Duodenal mucosa (tissue), 2 donors: Measurements from ENCODE around the gene PTPRF.
"Not testable (repeated sequence)": the region's sequence is repeated elsewhere in the genome, so short reads cannot be mapped to it uniquely, and the experiment has no call there.

ENCODE experiments used
- H3K27ac ChIP-seq: one replicate; pipeline ENCODE4 v1.7.0; 2013; ENCODE audit warnings: low read depth, low read length
- H3K27me3 ChIP-seq, 2 donors: one replicate each; pipeline ENCODE4 v1.7.0; 2013; ENCODE audit warnings: low read length in 2 of 2, control low read depth in 1 of 2; ENCODE audit not compliant: insufficient read depth in 2 of 2, control insufficient read depth in 1 of 2
- H3K36me3 ChIP-seq, 2 donors: one replicate each; pipeline ENCODE4 v1.7.0; 2013; ENCODE audit warnings: low read length in 2 of 2, control low read depth in 1 of 2; ENCODE audit not compliant: insufficient read depth in 2 of 2, control insufficient read depth in 1 of 2
- H3K4me1 ChIP-seq, 2 donors: one replicate each; pipeline ENCODE4 v1.7.0; 2013; ENCODE audit warnings: low read length in 2 of 2, control low read depth in 1 of 2; ENCODE audit not compliant: insufficient read depth in 2 of 2, control insufficient read depth in 1 of 2
- H3K4me3 ChIP-seq, 2 donors: one replicate each; pipeline ENCODE4 v1.7.0; 2013; ENCODE audit warnings: low read length in 2 of 2, low read depth in 1 of 2
- H3K9ac ChIP-seq, 2 donors: one replicate each; pipeline ENCODE4 v1.7.0; 2013; ENCODE audit warnings: low read length in 2 of 2, low read depth in 1 of 2
- H3K9me3 ChIP-seq, 2 donors: one replicate each; pipeline ENCODE4 v1.7.0; 2013; ENCODE audit warnings: low read length in 2 of 2, control low read depth in 1 of 2; ENCODE audit not compliant: control insufficient read depth in 1 of 2

The PTPRF gene

GRCh38 chr1:43542527-43543458 is 12.1 kb downstream of the PTPRF start:
- H3K4me1 ChIP-seq = peaks cover 84 to 85% of the 10 kb centered on the region in 2 donors
- no peaks in the 10 kb centered on the region for H3K9me3 ChIP-seq
- peak overlapping the region; percentile 63 for H3K27ac ChIP-seq
- H3K36me3 ChIP-seq = peaks cover 18 to 19% of the 10 kb centered on the region in 2 donors
- peak overlapping the region; percentile 49 to 58 for H3K9ac ChIP-seq
- no peaks in the 10 kb centered on the region for H3K27me3 ChIP-seq
- peak overlapping the region in 1 of 2 donors; percentile 7 for H3K4me3 ChIP-seq

- Histone ChIP-seq H3K4me3 (peak overlapping the region in 1 of 2 donors; percentile 7), H3K36me3 (peaks cover 12 to 13% of the 10 kb centered on the region in 2 donors), H3K27me3 (no peaks in the 10 kb centered on the region), H3K27ac (peak overlapping the region; percentile 75), H3K9ac (peak overlapping the region; percentile 58 to 68), H3K9me3 (no peaks in the 10 kb centered on the region), H3K4me1 (peaks cover 86 to 87% of the 10 kb centered on the region in 2 donors)
These were observed 12.9 kb downstream of the PTPRF start for GRCh38 chr1:43543567-43543966.

- no peaks in the 10 kb centered on the region for H3K9me3 ChIP-seq
- H3K27me3 ChIP-seq = no peaks in the 10 kb centered on the region
- H3K4me3 ChIP-seq = peak overlapping the region; percentile 53 to 54
- H3K9ac ChIP-seq = peak overlapping the region; percentile 58 to 68
- peaks cover 3 to 4% of the 10 kb centered on the region in 2 donors for H3K36me3 ChIP-seq
- peak overlapping the region; percentile 78 for H3K27ac ChIP-seq
- peaks cover 91 to 92% of the 10 kb centered on the region in 2 donors for H3K4me1 ChIP-seq
These were observed 14.6 kb downstream of the PTPRF start for GRCh38 chr1:43545339-43545694.

GRCh38 chr1:43545695-43546387 is 15.2 kb downstream of the PTPRF start:
- H3K4me1 ChIP-seq = peaks cover 91 to 92% of the 10 kb centered on the region in 2 donors
- peak overlapping the region; percentile 78 for H3K27ac ChIP-seq
- no peaks in the 10 kb centered on the region for H3K27me3 ChIP-seq
- no peaks in the 10 kb centered on the region for H3K9me3 ChIP-seq
- H3K36me3 ChIP-seq = peaks cover 3 to 4% of the 10 kb centered on the region in 2 donors
- H3K9ac ChIP-seq = peak overlapping the region; percentile 58 to 68
- peak overlapping the region; percentile 53 to 54 for H3K4me3 ChIP-seq

GRCh38 chr1:43546388-43547100 is 15.9 kb downstream of the PTPRF start:
- Histone ChIP-seq H3K27me3 (no peaks in the 10 kb centered on the region), H3K36me3 (peaks cover 3 to 4% of the 10 kb centered on the region in 2 donors), H3K4me3 (peak overlapping the region; percentile 38 to 53), H3K9ac (peak overlapping the region; percentile 52 to 56), H3K27ac (peak overlapping the region; percentile 78), H3K4me1 (peaks cover 91 to 93% of the 10 kb centered on the region in 2 donors), H3K9me3 (no peaks in the 10 kb centered on the region)

GRCh38 chr1:43547538-43548072 is 16.9 kb downstream of the PTPRF start:
- no peaks in the 10 kb centered on the region for H3K27me3 ChIP-seq
- H3K27ac ChIP-seq = peak overlapping the region; percentile 44
- peaks cover 3 to 4% of the 10 kb centered on the region in 2 donors for H3K36me3 ChIP-seq
- peaks cover 91 to 93% of the 10 kb centered on the region in 2 donors for H3K4me1 ChIP-seq
- no peak overlapping the region for H3K4me3 ChIP-seq
- no peaks in the 10 kb centered on the region for H3K9me3 ChIP-seq
- peak overlapping the region; percentile 27 to 41 for H3K9ac ChIP-seq

- H3K36me3 ChIP-seq = peaks cover 3 to 4% of the 10 kb centered on the region in 2 donors
- H3K4me3 ChIP-seq = no peak overlapping the region
- H3K27ac ChIP-seq = peak overlapping the region; percentile 76
- H3K9ac ChIP-seq = peak overlapping the region; percentile 41 to 48
- no peaks in the 10 kb centered on the region for H3K27me3 ChIP-seq
- H3K4me1 ChIP-seq = peaks cover 90 to 93% of the 10 kb centered on the region in 2 donors
- H3K9me3 ChIP-seq = no peaks in the 10 kb centered on the region
These were observed 17.9 kb downstream of the PTPRF start for GRCh38 chr1:43548285-43549271.

- not testable (repeated sequence) for H3K9me3 ChIP-seq, H3K4me3 ChIP-seq, H3K27me3 ChIP-seq
- Histone ChIP-seq H3K27ac (peak overlapping the region; percentile 76), H3K4me1 (peaks cover 85% of the 10 kb centered on the region in 2 donors), H3K9ac (peak overlapping the region; percentile 48 to 51), H3K36me3 (peaks cover 7 to 11% of the 10 kb centered on the region in 2 donors)
These were observed 18.7 kb downstream of the PTPRF start for GRCh38 chr1:43549394-43549793.
